Measurements from ENCODE around the gene PARD3.

Gene PARD3

GRCh38 chr10:34143466-34143865, 671.6 kb downstream of the PARD3 start:
- H3K36me3 ChIP-seq: no peaks in the 10 kb centered on the region
- no peak for TF ChIP-seq CTCF (IDR thresholded peaks at IDR 0.05)
- no peaks in the 10 kb centered on the region for H3K27me3 ChIP-seq
- intact Hi-C loops (cut with DNase I; ENCODE audit: low total_unique reads): no loop called here
- no peak for DNase-seq
- peaks cover 0 to 16% (median 2%) of the 10 kb centered on the region in 4 donors for H3K4me1 ChIP-seq
- no peak overlapping the region for H3K27ac ChIP-seq
- H3K9me3 ChIP-seq: no peaks in the 10 kb centered on the region
- H3K4me3 ChIP-seq: no peak overlapping the region

DNA sequence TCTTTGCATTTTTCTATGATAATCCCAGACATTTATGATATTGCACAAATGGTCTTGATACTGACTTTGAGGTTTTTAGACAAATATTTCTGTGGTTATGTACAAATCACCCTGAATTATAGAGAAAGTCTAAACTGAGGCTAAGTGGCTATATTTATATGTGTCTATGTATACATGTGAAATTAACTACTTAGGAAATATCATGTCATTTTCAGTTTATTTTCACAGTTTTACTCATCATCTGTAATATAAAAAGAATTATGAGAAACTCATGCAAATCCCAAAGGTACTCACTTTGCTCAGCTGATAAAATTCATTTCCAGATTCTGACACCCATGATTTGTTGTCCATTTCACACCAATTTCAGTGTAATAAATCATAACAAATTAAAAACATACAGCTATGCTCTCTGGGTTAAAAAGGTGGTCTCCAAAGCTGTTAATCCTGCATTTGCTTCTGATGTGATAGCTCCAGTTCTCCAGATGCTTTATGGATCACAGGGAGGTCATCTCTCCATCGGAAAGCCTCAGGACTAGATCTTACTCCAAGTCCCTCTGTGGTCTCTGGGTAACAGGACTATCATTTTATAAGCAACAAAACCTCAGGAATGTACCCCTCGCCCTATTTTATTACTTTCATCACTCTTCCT, 673.9 kb downstream of the PARD3 start:
- Histone ChIP-seq H3K9me3 (no peaks in the 10 kb centered on the region), H3K36me3 (no peaks in the 10 kb centered on the region), H3K27ac (no peak overlapping the region), H3K4me1 (peaks cover 0 to 10% (median under 1%) of the 10 kb centered on the region in 4 donors), H3K4me3 (no peak overlapping the region), H3K27me3 (no peaks in the 10 kb centered on the region)
- no peak for TF ChIP-seq CTCF (IDR thresholded peaks at IDR 0.05)
- intact Hi-C loops (cut with DNase I; ENCODE audit: low total_unique reads): no loop called here
- DNase-seq: no peak

GRCh38 chr10:34139559-34139958, 675.5 kb downstream of the PARD3 start:
- Histone ChIP-seq H3K36me3 (no peaks in the 10 kb centered on the region), H3K4me3 (no peak overlapping the region), H3K27ac (no peak overlapping the region), H3K27me3 (no peaks in the 10 kb centered on the region), H3K4me1 (no peaks in the 10 kb centered on the region), H3K9me3 (no peaks in the 10 kb centered on the region)
- no peak for DNase-seq
- no peak for TF ChIP-seq CTCF (IDR thresholded peaks at IDR 0.05)
- intact Hi-C loops (cut with DNase I; ENCODE audit: low total_unique reads): no loop called here

GRCh38 chr10:34137955-34138354, 677.1 kb downstream of the PARD3 start:
- no peaks in the 10 kb centered on the region for H3K27me3 ChIP-seq
- TF ChIP-seq CTCF (IDR thresholded peaks at IDR 0.05): no peak
- H3K36me3 ChIP-seq: no peaks in the 10 kb centered on the region
- intact Hi-C loops (cut with DNase I; ENCODE audit: low total_unique reads): no loop called here
- H3K4me3 ChIP-seq: no peak overlapping the region
- no peaks in the 10 kb centered on the region for H3K4me1 ChIP-seq
- no peaks in the 10 kb centered on the region for H3K9me3 ChIP-seq
- H3K27ac ChIP-seq: no peak overlapping the region
- no peak for DNase-seq

GRCh38 chr10:34137201-34137600, 677.9 kb downstream of the PARD3 start:
- Histone ChIP-seq H3K27me3 (no peaks in the 10 kb centered on the region), H3K27ac (no peak overlapping the region), H3K4me3 (no peak overlapping the region), H3K9me3 (no peaks in the 10 kb centered on the region), H3K4me1 (peaks cover 0 to 7% (median 2%) of the 10 kb centered on the region in 4 donors), H3K36me3 (no peaks in the 10 kb centered on the region)
- TF ChIP-seq CTCF (IDR thresholded peaks at IDR 0.05): no peak
- intact Hi-C loops (cut with DNase I; ENCODE audit: low total_unique reads): no loop called here
- DNase-seq: no peak

DNA sequence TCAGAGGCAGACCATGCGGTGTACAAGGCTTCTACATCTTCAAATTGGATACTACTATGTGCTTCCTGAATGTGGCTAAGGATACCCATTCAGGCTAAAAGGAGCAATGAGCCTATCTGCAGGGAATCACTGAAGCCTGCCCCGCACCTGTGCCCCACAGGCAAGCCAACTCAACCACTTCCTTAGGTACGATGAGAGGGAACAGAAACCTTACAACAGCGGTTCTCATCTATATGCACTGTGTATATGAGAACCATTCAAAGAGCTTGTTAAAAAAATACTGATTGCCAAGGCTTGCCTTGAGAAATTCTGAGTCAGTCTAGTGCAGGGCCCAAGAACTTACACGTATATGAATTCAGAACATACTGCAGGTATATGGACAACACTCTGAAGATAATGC, 679.6 kb downstream of the PARD3 start:
- peaks cover 0 to 19% (median 7%) of the 10 kb centered on the region in 4 donors for H3K4me1 ChIP-seq
- H3K4me3 ChIP-seq: no peak overlapping the region
- intact Hi-C loops (cut with DNase I; ENCODE audit: low total_unique reads): no loop called here
- H3K27me3 ChIP-seq: no peaks in the 10 kb centered on the region
- TF ChIP-seq CTCF (IDR thresholded peaks at IDR 0.05): no peak
- H3K9me3 ChIP-seq: no peaks in the 10 kb centered on the region
- no peak overlapping the region for H3K27ac ChIP-seq
- H3K36me3 ChIP-seq: no peaks in the 10 kb centered on the region
- DNase-seq: no peak
